Stimulated activated naive CD8-positive, alpha-beta T cell treated with anti-CD3 and anti-CD28 coated beads, Interleukin-15, Interleukin-2, amounts not matched to agents 100 ng/mL and 50 ng/mL, for 24 hours (primary cell): ENCODE data around the gene RAMACL.
A peak's percentile ranks its signal among the peaks of the same experiment; 100 is the strongest.
"Not testable (repeated sequence)": the region's sequence is repeated elsewhere in the genome, so short reads cannot be mapped to it uniquely, and the experiment has no call there.

Source experiments
- H3K27ac Mint-ChIP-seq: one replicate; pipeline ENCODE4 v1.8.0; 2021; ENCODE audit warnings: mild to moderate bottlenecking, mixed read lengths
- H3K27me3 Mint-ChIP-seq: one replicate; pipeline ENCODE4 v1.8.0; 2021; ENCODE audit warnings: mixed read lengths
- H3K36me3 Mint-ChIP-seq: one replicate; pipeline ENCODE4 v1.8.0; 2021; ENCODE audit warnings: low read depth, mixed read lengths
- H3K4me1 Mint-ChIP-seq: one replicate; pipeline ENCODE4 v1.8.0; 2021; ENCODE audit warnings: low read depth, mixed read lengths
- H3K4me3 Mint-ChIP-seq: one replicate; pipeline ENCODE4 v1.8.0; 2021; ENCODE audit warnings: mild to moderate bottlenecking, mixed read lengths
- H3K9me3 Mint-ChIP-seq: one replicate; pipeline ENCODE4 v1.8.0; 2021; ENCODE audit warnings: mixed read lengths

RAMACL gene

DNA sequence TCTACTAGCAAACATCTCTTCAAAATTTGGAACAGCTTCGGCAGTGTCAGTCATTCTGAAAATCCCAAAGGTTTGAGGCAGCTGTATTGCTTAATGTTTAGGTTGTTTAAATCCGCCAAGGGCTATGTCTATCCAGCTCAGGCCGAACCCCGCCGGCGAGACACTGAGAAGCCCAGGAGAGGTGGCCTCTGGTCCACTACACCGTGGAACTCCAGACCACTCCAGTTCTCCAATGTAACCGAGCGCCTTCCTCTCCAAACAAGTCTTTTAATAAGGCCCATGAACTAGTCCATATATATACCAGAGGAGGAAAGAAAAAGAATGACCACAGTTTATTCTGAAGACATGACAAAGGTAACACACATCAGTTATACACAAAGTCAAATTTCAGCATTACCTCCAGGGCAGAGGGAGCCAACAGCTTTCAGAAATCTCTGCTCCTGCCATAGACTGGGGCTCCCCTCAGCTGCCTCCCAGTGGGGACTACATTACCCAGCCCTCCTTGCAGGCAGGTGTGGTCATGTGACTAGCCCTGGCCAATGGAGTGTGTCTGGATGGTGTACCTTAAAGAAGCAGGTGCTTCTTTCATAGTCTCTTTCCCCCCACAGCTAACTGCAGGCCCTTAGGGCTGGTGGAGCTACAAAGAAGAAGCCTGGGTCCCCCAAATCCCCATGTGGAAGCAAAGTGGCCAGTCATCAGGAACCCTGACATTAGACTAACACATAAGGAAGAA is at the start of gene RAMACL:
RAMACL (minus strand) TSS at position 255 of the 733 bp plus-strand sequence; CDS start at position 54, 201 bp downstream.
- H3K9me3 Mint-ChIP-seq, result no peaks in the 10 kb centered on the region
- no peak within 1 kb of the TSS for H3K4me3 Mint-ChIP-seq
- H3K27me3 Mint-ChIP-seq, result no peaks in the 10 kb centered on the region
- no peaks in the 10 kb centered on the region for H3K36me3 Mint-ChIP-seq
- peaks cover 27% of the 10 kb centered on the region for H3K4me1 Mint-ChIP-seq
- no peak within 1 kb of the TSS for H3K27ac Mint-ChIP-seq

DNA sequence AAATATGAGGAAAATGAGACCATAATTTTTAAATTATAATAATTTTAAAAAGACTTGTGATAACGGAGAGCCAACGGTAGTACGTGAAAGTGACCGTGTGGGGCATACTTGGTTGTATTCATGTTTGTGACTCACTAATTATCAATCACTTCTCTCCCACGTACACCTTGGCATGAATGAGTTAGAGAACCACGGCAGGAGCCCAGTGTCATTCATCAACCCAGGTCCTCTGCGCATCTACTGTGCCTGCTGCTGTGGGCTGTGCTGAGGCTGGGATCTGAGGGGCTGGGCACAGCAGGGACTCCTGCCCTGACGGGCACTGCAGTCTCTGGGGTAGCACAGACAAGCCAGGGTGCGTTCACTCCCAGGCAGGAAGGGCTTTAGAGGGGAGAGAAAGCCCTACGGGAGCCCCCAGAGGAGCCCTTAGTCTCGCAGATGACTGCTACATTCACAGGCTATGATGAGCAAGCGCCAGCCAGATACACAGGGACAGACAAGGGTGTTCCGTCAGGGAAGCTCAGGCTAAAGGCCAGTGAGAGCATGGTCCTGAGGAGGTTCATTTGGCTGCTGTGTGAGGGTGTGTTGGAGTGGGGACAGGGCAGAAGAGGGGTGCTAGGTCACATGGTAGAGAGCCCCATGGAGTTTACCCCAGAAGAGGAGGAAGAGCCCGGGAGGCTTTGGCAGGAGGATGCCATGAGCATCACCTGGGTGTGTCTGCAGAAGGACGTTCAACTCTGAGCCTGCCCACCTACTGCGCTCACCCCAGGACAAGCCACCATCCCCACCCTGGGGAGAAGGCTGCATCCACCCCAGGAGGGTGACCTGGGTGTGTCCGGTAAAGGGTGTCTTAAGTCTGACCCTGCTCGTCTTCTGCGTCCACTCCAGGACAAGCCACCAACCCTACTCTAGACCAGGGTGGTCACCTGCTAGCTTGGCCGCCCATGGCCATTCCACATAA is 48.8 kb upstream of the RAMACL start:
- Mint-ChIP-seq H3K27ac (no peak overlapping the region), H3K4me1 (peaks cover 7% of the 10 kb centered on the region), H3K9me3 (no peaks in the 10 kb centered on the region), H3K4me3 (no peak overlapping the region), H3K27me3 (peaks cover 30% of the 10 kb centered on the region), H3K36me3 (no peaks in the 10 kb centered on the region)

DNA sequence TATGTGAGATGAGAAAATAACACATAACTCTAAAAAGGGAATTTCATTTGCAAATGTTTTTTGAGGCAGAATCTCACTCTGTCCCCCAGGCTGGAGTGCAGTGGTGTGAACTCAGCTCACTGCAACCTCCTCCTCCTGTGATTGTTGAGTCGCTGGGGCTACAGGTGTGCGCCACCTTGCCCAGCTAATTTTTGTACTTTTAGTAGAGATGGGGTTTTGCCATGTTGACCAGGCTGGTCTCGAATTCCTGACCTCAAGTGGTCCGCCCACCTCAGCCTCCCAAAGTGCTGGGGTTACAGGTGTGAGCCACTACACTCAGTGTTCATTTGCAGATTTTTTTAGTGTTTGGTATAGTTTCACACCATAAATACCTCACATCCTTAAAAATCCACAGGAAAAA is 48.1 kb upstream of the RAMACL start:
- not testable (repeated sequence) for H3K9me3 Mint-ChIP-seq, H3K27ac Mint-ChIP-seq, H3K4me3 Mint-ChIP-seq, H3K4me1 Mint-ChIP-seq, H3K36me3 Mint-ChIP-seq
- peaks cover 32% of the 10 kb centered on the region for H3K27me3 Mint-ChIP-seq

DNA sequence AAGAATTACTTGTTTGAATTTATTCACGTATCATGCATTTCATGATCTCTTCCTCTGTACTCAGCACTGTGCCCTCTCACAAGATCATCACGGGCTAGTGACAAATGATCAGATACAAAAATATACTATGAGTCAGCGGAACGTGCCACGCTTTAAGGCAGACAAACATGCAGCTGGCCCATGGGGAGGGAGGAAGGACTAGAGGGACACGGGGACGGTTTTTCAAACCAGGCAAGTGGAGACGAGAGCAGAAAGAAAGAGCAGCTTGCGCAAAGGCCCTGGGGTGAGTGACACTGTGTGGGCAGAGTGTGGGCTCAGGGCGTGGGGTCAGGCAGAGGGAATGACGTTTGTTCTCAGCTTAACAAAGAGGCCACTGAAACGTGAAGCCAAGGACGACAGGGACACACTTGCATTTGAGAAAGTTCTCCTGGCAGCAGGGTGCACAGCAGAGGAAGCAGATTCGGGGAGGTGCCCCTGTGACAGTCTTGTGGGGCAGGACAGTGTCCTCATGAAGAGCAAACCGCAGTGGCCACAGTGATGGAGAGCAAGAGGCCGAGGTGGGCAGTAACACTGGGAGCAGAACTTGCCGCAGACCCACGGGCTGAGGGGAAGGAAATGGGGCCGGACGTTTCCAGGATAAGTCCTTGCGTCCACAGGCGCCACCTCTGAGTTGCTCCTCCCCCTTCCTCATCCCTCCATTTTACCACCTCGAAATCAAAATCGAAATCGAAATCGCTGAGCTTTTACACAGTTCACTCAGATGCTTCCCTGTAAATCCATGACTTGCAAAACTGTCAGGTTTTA is 47.5 kb upstream of the RAMACL start:
- Mint-ChIP-seq H3K9me3 (no peaks in the 10 kb centered on the region), H3K4me3 (no peak overlapping the region), H3K27ac (no peak overlapping the region), H3K36me3 (no peaks in the 10 kb centered on the region), H3K4me1 (no peaks in the 10 kb centered on the region), H3K27me3 (peaks cover 33% of the 10 kb centered on the region)

DNA sequence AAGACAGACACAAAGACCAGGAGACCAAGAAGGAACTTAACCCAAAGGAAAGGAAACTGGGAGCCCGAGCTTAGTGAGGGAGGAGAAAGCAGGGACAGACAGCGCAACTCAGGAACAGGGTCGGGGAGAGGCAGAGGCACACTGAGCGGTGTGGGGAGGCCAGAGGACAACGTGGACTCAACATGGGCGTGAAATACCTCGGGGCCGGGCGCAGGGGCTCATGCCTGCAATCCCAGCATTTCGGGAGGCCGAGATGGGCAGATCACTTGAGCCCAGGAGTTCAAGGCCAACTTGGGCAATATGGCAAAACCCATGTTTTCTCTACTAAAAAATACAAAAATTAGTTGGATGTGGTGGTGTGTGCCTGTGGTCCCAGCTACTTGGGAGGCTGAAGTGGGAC is 46.3 kb upstream of the RAMACL start:
- no peaks in the 10 kb centered on the region for H3K36me3 Mint-ChIP-seq
- peaks cover 35% of the 10 kb centered on the region for H3K27me3 Mint-ChIP-seq
- H3K4me1 Mint-ChIP-seq, result peaks cover 7% of the 10 kb centered on the region
- H3K4me3 Mint-ChIP-seq, result no peak overlapping the region
- no peak overlapping the region for H3K27ac Mint-ChIP-seq
- no peaks in the 10 kb centered on the region for H3K9me3 Mint-ChIP-seq

DNA sequence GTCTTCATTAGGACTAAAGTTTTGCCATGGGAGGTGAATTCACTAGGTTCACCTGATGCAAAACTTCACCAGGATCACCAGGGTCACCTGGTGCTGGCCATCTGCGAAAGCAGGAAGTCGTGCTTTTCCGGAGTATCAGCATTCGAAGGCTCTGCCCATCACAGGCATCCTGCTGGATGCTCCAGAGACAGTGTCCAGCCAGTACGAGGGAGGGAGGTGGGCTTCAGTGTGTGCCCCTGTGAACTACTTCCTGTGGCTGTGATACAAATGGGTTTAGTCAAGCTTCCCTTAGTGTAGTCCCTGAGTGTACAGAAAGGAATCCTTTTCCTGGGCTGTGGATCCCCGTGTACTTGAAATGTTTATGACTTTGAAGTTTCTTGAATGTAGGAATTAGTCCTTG is 44.0 kb upstream of the RAMACL start:
- H3K36me3 Mint-ChIP-seq, result no peaks in the 10 kb centered on the region

DNA sequence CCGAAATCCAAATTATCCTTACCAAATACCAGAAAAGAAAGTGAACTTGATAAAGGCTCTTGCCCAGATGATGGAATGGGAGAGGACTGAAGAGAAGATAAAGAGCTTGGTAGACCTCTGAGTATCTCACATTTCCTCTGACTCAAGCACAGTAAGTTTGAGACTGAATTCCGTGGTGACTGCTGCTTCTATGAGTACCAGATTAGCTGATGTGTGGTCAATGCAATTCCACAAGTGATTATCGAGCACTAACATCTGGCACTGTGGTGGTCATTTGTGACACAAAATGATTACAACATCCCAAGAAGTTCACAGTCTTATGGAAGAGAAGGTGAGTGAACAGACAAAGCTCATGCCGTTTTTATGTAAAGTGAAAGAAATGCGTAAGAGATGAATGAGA is 43.1 kb upstream of the RAMACL start:
- no peak overlapping the region for H3K4me3 Mint-ChIP-seq
- no peaks in the 10 kb centered on the region for H3K9me3 Mint-ChIP-seq
- peaks cover 45% of the 10 kb centered on the region for H3K27me3 Mint-ChIP-seq
- H3K4me1 Mint-ChIP-seq, result peaks cover 15% of the 10 kb centered on the region
- H3K36me3 Mint-ChIP-seq, result no peaks in the 10 kb centered on the region
- no peak overlapping the region for H3K27ac Mint-ChIP-seq

More for the DNA sequence above, 44.0 kb upstream of the RAMACL start:
- Mint-ChIP-seq H3K4me3 (no peak overlapping the region), H3K27me3 (peaks cover 38% of the 10 kb centered on the region), H3K4me1 (peaks cover 15% of the 10 kb centered on the region), H3K27ac (no peak overlapping the region), H3K9me3 (no peaks in the 10 kb centered on the region)

DNA sequence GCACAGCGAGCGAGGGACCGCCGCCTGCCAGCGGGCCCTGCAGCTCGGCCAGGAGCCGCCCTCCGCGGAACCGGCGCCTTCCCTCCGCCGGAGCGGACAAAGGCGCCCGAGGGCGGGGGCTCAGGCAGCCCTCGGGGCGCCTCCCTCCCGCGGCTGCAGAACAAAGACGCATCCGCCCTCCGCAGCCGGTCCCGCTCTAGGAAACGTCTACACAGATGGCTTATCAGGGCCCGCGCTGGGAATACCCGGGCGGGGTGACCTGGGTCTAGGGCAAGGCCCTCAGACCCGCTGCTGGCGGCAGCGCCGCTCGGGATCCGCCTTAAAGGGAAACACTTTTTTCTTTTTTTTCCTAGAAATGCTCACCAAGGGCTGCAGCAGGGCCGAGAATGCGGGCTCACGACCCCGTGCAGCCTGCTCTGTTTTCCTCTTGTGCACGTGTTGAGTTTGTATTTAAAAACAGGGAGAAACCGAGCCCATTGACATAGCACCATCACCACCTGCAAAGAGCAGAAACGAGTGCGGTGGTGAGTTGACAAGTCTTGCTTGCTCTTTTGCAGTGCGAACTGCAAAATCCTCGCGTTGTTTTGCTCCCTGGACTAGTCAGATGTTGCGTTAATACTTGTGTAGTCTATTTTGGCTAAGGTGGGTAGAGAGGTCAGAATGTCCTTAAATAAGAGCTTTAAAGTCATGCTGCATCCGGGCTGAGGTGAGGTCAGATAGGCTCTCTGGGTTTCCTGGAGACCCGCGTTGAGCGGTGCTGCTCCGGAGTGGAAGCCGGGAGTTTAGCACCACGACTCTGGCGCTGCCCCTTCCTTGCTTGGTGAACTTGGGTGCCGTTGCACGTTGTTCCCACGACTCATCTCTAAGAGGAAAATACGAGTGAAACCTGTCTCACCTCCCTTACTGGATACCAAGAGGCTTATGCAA is 41.7 kb upstream of the RAMACL start:
- Mint-ChIP-seq H3K9me3 (no peaks in the 10 kb centered on the region), H3K27ac (peak overlapping the region; percentile 12), H3K4me1 (peaks cover 15% of the 10 kb centered on the region), H3K36me3 (no peaks in the 10 kb centered on the region), H3K4me3 (peak overlapping the region; percentile 85), H3K27me3 (peaks cover 40% of the 10 kb centered on the region)

DNA sequence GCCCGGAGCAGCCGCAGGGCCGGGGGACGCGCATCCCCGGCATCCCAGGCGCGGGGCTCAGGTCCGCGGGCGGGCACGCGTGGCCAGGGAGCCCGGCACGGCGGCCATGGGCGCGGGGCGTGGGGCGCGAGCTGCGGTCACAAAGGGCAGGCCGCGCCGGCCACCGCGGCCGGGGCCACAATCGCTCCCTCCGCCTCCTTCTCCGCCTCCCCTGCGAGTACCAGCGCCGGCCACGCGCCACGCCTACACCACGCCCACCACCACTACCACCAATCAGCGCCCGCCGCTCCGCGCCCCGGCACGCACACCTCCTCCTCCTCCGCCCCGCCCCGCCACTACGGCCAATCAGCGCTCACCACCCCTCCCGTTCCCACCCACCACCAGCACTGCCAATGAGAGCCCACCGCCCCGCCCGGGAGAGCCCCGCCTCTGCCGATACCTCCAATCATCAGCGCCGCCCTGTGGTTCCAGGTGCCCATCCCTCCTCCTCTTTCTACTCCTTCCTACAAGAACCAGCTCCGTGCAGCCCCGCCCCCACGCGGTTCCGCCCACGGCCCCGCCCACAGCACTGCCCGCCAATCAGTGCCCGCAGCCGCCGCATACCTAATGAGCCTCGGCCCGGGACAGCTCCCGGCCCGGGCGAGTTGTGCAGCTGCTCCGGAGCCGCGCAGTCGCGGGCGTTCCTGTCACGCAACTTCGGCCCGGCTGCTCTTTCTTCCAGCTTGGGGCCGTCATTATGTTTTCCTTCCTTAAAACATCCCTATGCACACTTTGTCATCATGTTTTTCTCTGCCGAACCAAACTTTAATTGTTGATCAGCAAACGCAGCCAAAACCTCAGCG is 40.8 kb upstream of the RAMACL start, which contains the start of gene RPS6KA2:
RPS6KA2 (minus strand) TSS at position 219 of the 842 bp plus-strand sequence. CDS start 232 bp downstream, outside the sequence.
- Mint-ChIP-seq H3K4me3 (peak within 1 kb of the TSS; percentile 85), H3K27ac (peak within 1 kb of the TSS; percentile 47), H3K27me3 (peaks cover 37% of the 10 kb centered on the region), H3K36me3 (no peaks in the 10 kb centered on the region), H3K9me3 (no peaks in the 10 kb centered on the region), H3K4me1 (peaks cover 15% of the 10 kb centered on the region)

DNA sequence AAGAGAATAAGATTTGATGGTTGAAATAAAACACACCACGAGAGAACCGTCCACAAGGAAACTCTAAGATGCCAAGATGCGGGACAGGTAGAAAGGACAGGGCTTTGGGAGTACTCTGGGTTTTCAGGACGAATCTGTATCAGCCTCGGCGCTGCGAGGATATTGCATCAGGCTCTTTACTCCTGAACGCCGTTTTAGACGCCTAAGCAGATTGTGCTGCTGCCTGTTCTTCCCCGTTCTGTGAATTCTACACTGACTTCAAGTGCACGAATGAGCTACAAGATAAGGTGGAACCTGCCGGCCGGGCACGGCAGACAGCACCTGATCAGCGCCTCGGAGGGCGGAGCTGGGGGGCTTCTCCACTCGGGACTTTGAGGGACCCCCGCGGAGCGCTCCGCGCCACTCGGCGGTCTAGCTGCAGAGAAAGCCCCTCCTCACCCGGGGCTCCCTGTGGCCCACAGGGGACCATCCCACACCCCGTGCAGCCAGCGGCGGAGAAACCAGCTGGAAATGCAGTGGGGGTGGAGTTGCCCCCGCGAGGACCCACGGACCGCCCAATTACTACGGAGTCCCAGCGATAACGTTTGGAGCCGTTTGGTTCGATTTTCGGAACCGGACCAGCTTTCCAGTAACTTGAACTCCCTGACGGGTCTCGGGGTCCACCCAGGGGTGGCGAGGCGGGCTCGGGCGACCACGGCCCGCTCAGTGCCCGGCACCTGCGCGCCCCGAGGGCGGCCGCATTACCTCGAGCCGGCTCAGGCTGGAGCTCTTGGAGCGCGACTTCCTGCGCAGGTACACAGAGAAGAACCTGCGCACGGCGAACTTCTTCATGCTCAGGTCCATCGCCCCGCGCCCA is 39.9 kb upstream of the RAMACL start:
- H3K9me3 Mint-ChIP-seq, result no peaks in the 10 kb centered on the region
- H3K27ac Mint-ChIP-seq, result no peak overlapping the region
- H3K36me3 Mint-ChIP-seq, result no peaks in the 10 kb centered on the region
- H3K4me3 Mint-ChIP-seq, result peak overlapping the region; percentile 73
- peaks cover 37% of the 10 kb centered on the region for H3K27me3 Mint-ChIP-seq
- H3K4me1 Mint-ChIP-seq, result peaks cover 15% of the 10 kb centered on the region

DNA sequence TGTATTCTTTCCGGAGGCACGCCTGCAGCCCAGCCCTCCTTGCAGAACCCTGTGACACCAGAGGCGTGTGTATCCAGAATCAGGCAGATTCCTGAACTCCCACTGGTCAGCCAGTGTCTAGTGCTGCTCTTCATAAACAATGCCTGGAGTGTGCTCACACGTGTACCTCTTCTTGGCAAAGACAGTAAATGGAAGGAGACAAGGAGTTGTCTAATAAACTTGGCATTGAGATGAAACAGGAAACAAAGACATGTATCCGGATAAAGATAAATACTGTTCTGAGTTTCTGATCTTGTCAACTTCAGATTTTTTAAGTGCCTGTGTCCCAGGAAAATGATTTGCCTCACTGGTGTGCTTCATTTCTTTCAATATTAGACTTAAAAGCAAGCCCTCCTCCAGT is 38.9 kb upstream of the RAMACL start:
- Mint-ChIP-seq H3K9me3 (no peaks in the 10 kb centered on the region), H3K4me3 (no peak overlapping the region), H3K4me1 (peaks cover 15% of the 10 kb centered on the region), H3K36me3 (no peaks in the 10 kb centered on the region), H3K27me3 (peaks cover 37% of the 10 kb centered on the region), H3K27ac (no peak overlapping the region)

DNA sequence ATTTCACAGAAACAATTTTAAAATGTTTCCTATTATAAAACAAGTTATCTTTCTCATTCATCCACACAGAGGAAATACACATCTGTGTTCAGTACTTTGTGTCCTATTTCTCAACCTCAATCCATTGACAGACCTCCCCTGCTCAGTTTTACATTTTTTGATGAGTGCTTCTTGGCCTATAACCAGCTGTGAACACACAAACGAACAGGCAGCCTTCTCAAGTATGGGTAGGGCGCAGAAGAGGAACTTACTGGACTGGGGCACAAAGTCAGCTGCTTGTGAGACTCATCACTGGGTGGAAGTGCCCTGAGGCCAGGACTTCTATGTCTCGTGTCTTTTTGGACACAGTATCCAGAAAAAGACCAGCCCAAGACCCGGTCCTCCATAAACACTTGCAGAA is 37.8 kb upstream of the RAMACL start:
- no peak overlapping the region for H3K4me3 Mint-ChIP-seq
- H3K27me3 Mint-ChIP-seq, result peaks cover 27% of the 10 kb centered on the region
- peaks cover 15% of the 10 kb centered on the region for H3K4me1 Mint-ChIP-seq
- H3K9me3 Mint-ChIP-seq, result no peaks in the 10 kb centered on the region
- no peaks in the 10 kb centered on the region for H3K36me3 Mint-ChIP-seq
- H3K27ac Mint-ChIP-seq, result no peak overlapping the region
